Measurements from ENCODE around the gene KAT2A. TPM values are rescaled to one million over a fixed set of nuclear protein-coding genes. Genes with fewer than 3 reads are reported as not detected.

KAT2A gene
- total RNA-seq, 1 experiment from 2014 or later = 42.1 TPM

DNA sequence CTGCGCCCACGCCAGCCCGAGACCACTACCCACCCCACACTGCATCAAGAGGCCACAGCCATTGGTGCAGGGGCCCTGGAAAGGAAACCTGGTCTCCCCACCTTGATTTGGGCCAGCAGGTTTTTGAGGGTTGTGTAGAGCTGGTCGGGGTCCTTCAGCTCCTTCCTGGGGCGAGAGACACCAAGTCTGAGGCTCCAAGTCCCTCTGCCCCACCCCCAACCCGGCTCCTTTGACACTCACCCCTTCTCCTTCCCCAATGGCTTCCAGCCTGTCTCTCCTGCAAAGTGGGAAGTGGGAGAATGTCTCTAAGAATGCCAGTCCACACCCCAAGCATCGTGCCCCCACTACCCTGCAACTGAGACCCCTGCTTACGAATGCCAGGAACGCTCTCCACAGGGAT, 7.0 kb downstream of the KAT2A start:
- ChIA-PET CTCF (no interaction called here), POLR2A (ENCODE audit: unreplicated experiment) (no interaction called here)
- Histone ChIP-seq H2AFZ (no peak overlapping the region), H3K4me3 (no peak overlapping the region), H3K4me2 (no peak overlapping the region), H4K20me1 (ENCODE audit: insufficient read depth) (0 out of 2 replicates have a peak, but pooled peaks cover 3% of the 10 kb centered on the region), H3F3A (ENCODE audit: insufficient read depth, low read depth) (peaks cover 10% of the 10 kb centered on the region; the same call in 1 of the 2 replicates), H3K27me3 (ENCODE audit: insufficient read depth, low read depth) (no peaks in the 10 kb centered on the region), H3K4me1 (replicated peaks; ENCODE audit: insufficient read depth) (no peaks in the 10 kb centered on the region), H3K36me3 (ENCODE audit: low read depth) (no peaks in the 10 kb centered on the region), H3K27ac (no peak overlapping the region), H3K79me2 (ENCODE audit: low read depth) (no peaks in the 10 kb centered on the region), H3K9me2 (ENCODE audit: insufficient read depth) (no peaks in the 10 kb centered on the region), H3K9me3 (ENCODE audit: insufficient read depth, low read depth) (no peaks in the 10 kb centered on the region)
- TF ChIP-seq, protein P1, sequence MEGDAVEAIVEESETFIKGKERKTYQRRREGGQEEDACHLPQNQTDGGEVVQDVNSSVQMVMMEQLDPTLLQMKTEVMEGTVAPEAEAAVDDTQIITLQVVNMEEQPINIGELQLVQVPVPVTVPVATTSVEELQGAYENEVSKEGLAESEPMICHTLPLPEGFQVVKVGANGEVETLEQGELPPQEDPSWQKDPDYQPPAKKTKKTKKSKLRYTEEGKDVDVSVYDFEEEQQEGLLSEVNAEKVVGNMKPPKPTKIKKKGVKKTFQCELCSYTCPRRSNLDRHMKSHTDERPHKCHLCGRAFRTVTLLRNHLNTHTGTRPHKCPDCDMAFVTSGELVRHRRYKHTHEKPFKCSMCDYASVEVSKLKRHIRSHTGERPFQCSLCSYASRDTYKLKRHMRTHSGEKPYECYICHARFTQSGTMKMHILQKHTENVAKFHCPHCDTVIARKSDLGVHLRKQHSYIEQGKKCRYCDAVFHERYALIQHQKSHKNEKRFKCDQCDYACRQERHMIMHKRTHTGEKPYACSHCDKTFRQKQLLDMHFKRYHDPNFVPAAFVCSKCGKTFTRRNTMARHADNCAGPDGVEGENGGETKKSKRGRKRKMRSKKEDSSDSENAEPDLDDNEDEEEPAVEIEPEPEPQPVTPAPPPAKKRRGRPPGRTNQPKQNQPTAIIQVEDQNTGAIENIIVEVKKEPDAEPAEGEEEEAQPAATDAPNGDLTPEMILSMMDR (conservative IDR thresholded peaks at IDR 0.05) = no peak
- no peak for TF ChIP-seq EZH2 (IDR thresholded peaks at IDR 0.05; ENCODE audit: low read depth)
- DNase-seq = no peak
- intact Hi-C loops (cut with micrococcal nuclease; ENCODE audit: unreplicated experiment) = no loop called here
- BruUV-seq (replicated peaks) = no TSS peak

DNA sequence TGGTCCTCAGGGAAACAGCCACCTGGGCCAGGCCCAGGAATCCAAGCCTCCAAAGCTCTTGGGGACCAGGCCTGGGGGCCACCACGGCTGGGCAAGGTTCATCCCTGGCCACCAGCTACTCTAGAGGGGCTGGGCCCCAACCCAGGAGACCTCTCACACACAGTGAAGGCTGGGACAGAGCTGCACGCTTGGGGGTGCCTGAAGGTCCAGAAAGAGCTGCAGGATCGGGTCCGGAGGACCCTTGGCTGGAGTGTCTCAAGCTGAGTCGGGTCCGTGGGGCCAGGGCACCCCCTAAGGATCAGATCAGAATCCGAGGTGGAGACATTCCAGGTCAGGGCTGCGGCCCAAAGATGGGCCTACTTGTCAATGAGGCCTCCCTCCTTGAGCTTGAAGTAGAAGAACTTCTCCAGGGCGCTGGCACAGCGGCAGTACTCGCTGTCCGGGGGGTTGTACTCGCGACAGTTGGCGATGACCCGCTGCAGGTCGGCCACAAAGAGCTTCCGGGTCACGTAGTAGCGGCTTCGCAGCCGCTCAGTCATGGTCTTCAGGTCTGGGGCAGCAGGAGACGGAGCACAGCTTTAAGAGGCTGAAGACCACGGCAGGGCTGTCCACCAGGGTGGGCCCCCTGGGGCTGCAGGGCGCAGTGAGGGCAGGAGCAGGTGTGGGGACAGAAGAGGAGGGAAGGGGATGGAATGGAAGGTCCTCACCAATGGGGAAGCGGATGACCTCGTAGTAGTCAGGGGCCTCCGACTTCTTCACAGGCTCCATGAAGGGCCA, 7.7 kb downstream of the KAT2A start:
- no TSS peak for BruUV-seq (replicated peaks)

DNA sequence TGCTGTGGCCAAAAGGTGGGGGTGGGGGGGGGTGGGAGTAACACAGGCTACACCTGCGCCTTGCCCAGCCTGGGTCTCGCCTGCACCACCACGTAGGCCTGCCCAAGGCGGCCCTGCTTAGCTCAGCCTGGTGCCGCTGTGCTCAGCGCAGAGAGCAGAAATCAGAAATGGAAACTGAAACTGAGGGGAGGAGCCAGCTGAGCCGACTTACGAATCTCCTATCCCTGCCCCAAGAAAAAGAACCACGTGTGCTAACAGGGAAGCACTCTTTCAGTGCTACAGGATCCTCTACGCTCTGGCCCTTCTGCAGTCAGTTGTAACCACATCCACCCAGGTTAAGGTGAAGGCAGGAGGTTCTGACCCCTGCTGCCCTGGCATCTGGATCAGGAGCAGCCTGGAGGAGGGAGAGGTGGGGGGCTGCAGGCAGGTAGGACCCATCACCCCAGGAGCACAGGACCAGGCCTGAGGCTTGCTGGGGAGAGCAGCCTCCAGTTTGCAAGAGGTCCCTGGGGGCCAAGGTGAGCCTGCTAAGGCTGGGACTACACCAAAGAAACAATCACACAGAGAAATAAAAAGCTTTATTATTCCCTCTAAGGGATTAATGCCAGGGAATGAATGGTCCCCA, 8.5 kb downstream of the KAT2A start, which contains the start of gene DHX58:
Gene DHX58, minus strand, starts transcription at position 163 of the 625 bp plus-strand sequence. CDS start 822 bp downstream, outside the sequence.
- H3F3A ChIP-seq (ENCODE audit: insufficient read depth, low read depth) = peaks cover 10% of the 10 kb centered on the region; the same call in 1 of the 2 replicates
- ChIA-PET CTCF (interaction anchor here (0.7 kb wide), 1 partner anchor 149 kb away, joined by 4 read pairs; no protein-coding TSS in a partner anchor), POLR2A (ENCODE audit: unreplicated experiment) (interaction anchor here (0.5 to 1.1 kb wide), 3 partner anchors 147 to 406 kb away, joined by 3 to 5 read pairs (median 3); partner anchors contain the start of gene KLHL11)
- no peaks in the 10 kb centered on the region for H3K9me3 ChIP-seq (ENCODE audit: insufficient read depth, low read depth)
- DNase-seq = peak; percentile 64 to 65
- BruUV-seq (replicated peaks) = no TSS peak
- H3K27me3 ChIP-seq (ENCODE audit: insufficient read depth, low read depth) = no peaks in the 10 kb centered on the region
- H3K4me3 ChIP-seq = peak within 1 kb of the TSS; percentile 18; the same call in 1 of the 2 replicates
- peak within 1 kb of the TSS; percentile 47 for H3K4me2 ChIP-seq
- H3K9me2 ChIP-seq (ENCODE audit: insufficient read depth) = no peaks in the 10 kb centered on the region
- no peaks in the 10 kb centered on the region for H3K79me2 ChIP-seq (ENCODE audit: low read depth)
- no peak within 1 kb of the TSS for H3K27ac ChIP-seq
- H2AFZ ChIP-seq = no peak within 1 kb of the TSS
- H3K4me1 ChIP-seq (replicated peaks; ENCODE audit: insufficient read depth) = no peaks in the 10 kb centered on the region
- TF ChIP-seq EZH2 (IDR thresholded peaks at IDR 0.05; ENCODE audit: low read depth) = no peak
- TF ChIP-seq, protein P1 (conservative IDR thresholded peaks at IDR 0.05) = no peak
- 0 out of 2 replicates have a peak, but pooled peaks cover 3% of the 10 kb centered on the region for H4K20me1 ChIP-seq (ENCODE audit: insufficient read depth)
- intact Hi-C loops (cut with micrococcal nuclease; ENCODE audit: unreplicated experiment) = no loop called here
- no peaks in the 10 kb centered on the region for H3K36me3 ChIP-seq (ENCODE audit: low read depth)

More for the DNA sequence above, 7.7 kb downstream of the KAT2A start:
- Histone ChIP-seq H3K27me3 (ENCODE audit: insufficient read depth, low read depth) (no peaks in the 10 kb centered on the region), H3K27ac (no peak overlapping the region), H3K4me2 (no peak overlapping the region), H3F3A (ENCODE audit: insufficient read depth, low read depth) (peaks cover 10% of the 10 kb centered on the region; the same call in 1 of the 2 replicates), H2AFZ (no peak overlapping the region), H3K36me3 (ENCODE audit: low read depth) (no peaks in the 10 kb centered on the region), H3K4me3 (no peak overlapping the region), H3K79me2 (ENCODE audit: low read depth) (no peaks in the 10 kb centered on the region), H3K9me2 (ENCODE audit: insufficient read depth) (no peaks in the 10 kb centered on the region), H3K9me3 (ENCODE audit: insufficient read depth, low read depth) (no peaks in the 10 kb centered on the region), H4K20me1 (ENCODE audit: insufficient read depth) (0 out of 2 replicates have a peak, but pooled peaks cover 3% of the 10 kb centered on the region), H3K4me1 (replicated peaks; ENCODE audit: insufficient read depth) (no peaks in the 10 kb centered on the region)
- ChIA-PET CTCF (interaction anchor here (0.6 kb wide), 1 partner anchor 13 kb away, joined by 4 read pairs; no protein-coding TSS in a partner anchor), POLR2A (ENCODE audit: unreplicated experiment) (interaction anchor here (0.5 kb wide), 1 partner anchor 406 kb away, joined by 5 read pairs; no protein-coding TSS in a partner anchor)
- TF ChIP-seq, protein P1 (conservative IDR thresholded peaks at IDR 0.05) = no peak
- DNase-seq = no peak
- intact Hi-C loops (cut with micrococcal nuclease; ENCODE audit: unreplicated experiment) = no loop called here
